ENCODE results near the gene SP3. TPM values are rescaled to one million over a fixed set of nuclear protein-coding genes. Genes with fewer than 3 reads are reported as not detected.
A peak's percentile ranks its signal among the peaks of the same experiment; 100 is the strongest.

Gene SP3
- polyA plus RNA-seq, 1 donor (not counting 4 experiments of a cell fraction or from before 2014, with no cell fraction given), result 46.7 TPM

GRCh38 chr2:174014011-174014698 lies 49.0 kb upstream of the SP3 start:
- no peak overlapping the region for H3K4me3 ChIP-seq (ENCODE audit: control insufficient read depth in 2 of 3, extremely low read depth in 1 of 3, insufficient read depth in 2 of 3, low read depth in 1 of 3, low read length in 3 of 3)

GRCh38 chr2:174013315-174013751 lies 48.2 kb upstream of the SP3 start:
- H3K4me1 ChIP-seq (ENCODE audit: control insufficient read depth, extremely low read depth, insufficient read depth, low read length), result peaks cover 11% of the 10 kb centered on the region
- peak overlapping the region; percentile 8 for H3K27ac ChIP-seq (ENCODE audit: control insufficient read depth, insufficient read depth, low read length)
- DNase-seq (ENCODE audit: low read depth, low spot score) (no peak), FAIRE-seq (no peak)
- no peaks in the 10 kb centered on the region for H3K36me3 ChIP-seq (ENCODE audit: control insufficient read depth in 2 of 2, extremely low read depth in 1 of 2, insufficient read depth in 2 of 2, low read length in 2 of 2)
- no peaks in the 10 kb centered on the region for H3K9me3 ChIP-seq (ENCODE audit: control insufficient read depth, low read depth, low read length)
- TF ChIP-seq CTCF (optimal IDR thresholded peaks at IDR 0.05 in 1 of 3, IDR thresholded peaks at IDR 0.05 in 1 of 3, conservative IDR thresholded peaks at IDR 0.05 in 1 of 3; ENCODE audit: extremely low read depth in 1 of 3, insufficient read depth in 2 of 3, low read length in 3 of 3) (no peak), EZH2 (IDR thresholded peaks at IDR 0.05; ENCODE audit: low read length) (no peak)
- peak overlapping the region in 2 of 3 experiments; percentile 29 to 56 for H3K4me3 ChIP-seq (ENCODE audit: control insufficient read depth in 2 of 3, extremely low read depth in 1 of 3, insufficient read depth in 2 of 3, low read depth in 1 of 3, low read length in 3 of 3)
- peak overlapping the region; percentile 94 for H2AFZ ChIP-seq (ENCODE audit: control insufficient read depth, low read length)
- peak overlapping the region; percentile 58 for H3K9ac ChIP-seq (ENCODE audit: control insufficient read depth, extremely low read depth, insufficient read depth, low read length)
- no peaks in the 10 kb centered on the region for H3K9me1 ChIP-seq (ENCODE audit: control insufficient read depth, extremely low read depth, insufficient read depth, low read length)
- H3K27me3 ChIP-seq (ENCODE audit: control insufficient read depth, extremely low read depth, insufficient read depth, low read length), result no peaks in the 10 kb centered on the region
- peak overlapping the region; percentile 73 for H3K4me2 ChIP-seq (ENCODE audit: control insufficient read depth, extremely low read depth, insufficient read depth, low read depth, low read length)
- H3K79me2 ChIP-seq (ENCODE audit: control insufficient read depth, insufficient read depth, low read length), result no peaks in the 10 kb centered on the region
- H4K20me1 ChIP-seq (ENCODE audit: control insufficient read depth, extremely low read depth, insufficient read depth, low read length), result no peaks in the 10 kb centered on the region
- dilution Hi-C loops (cut with MboI; ENCODE audit: extremely low pct_ligation_motif_present, low sequenced_read_pairs), result no loop called here

More at GRCh38 chr2:174014011-174014698, 49.0 kb upstream of the SP3 start:
- Histone ChIP-seq H3K9me1 (ENCODE audit: control insufficient read depth, extremely low read depth, insufficient read depth, low read length) (no peaks in the 10 kb centered on the region), H3K79me2 (ENCODE audit: control insufficient read depth, insufficient read depth, low read length) (no peaks in the 10 kb centered on the region), H3K9me3 (ENCODE audit: control insufficient read depth, low read depth, low read length) (no peaks in the 10 kb centered on the region), H3K4me1 (ENCODE audit: control insufficient read depth, extremely low read depth, insufficient read depth, low read length) (peaks cover 11% of the 10 kb centered on the region), H3K27ac (ENCODE audit: control insufficient read depth, insufficient read depth, low read length) (no peak overlapping the region), H3K36me3 (ENCODE audit: control insufficient read depth in 2 of 2, extremely low read depth in 1 of 2, insufficient read depth in 2 of 2, low read length in 2 of 2) (no peaks in the 10 kb centered on the region), H3K9ac (ENCODE audit: control insufficient read depth, extremely low read depth, insufficient read depth, low read length) (no peak overlapping the region), H3K27me3 (ENCODE audit: control insufficient read depth, extremely low read depth, insufficient read depth, low read length) (no peaks in the 10 kb centered on the region), H3K4me2 (ENCODE audit: control insufficient read depth, extremely low read depth, insufficient read depth, low read depth, low read length) (no peak overlapping the region), H2AFZ (ENCODE audit: control insufficient read depth, low read length) (no peak overlapping the region), H4K20me1 (ENCODE audit: control insufficient read depth, extremely low read depth, insufficient read depth, low read length) (no peaks in the 10 kb centered on the region)
- TF ChIP-seq EZH2 (IDR thresholded peaks at IDR 0.05; ENCODE audit: low read length) (no peak), CTCF (optimal IDR thresholded peaks at IDR 0.05 in 1 of 3, IDR thresholded peaks at IDR 0.05 in 1 of 3, conservative IDR thresholded peaks at IDR 0.05 in 1 of 3; ENCODE audit: extremely low read depth in 1 of 3, insufficient read depth in 2 of 3, low read length in 3 of 3) (no peak)
- dilution Hi-C loops (cut with MboI; ENCODE audit: extremely low pct_ligation_motif_present, low sequenced_read_pairs), result no loop called here
- no peak for DNase-seq (ENCODE audit: low read depth, low spot score)
- FAIRE-seq, result peak; percentile 69

Data from keratinocyte (primary cell).